GM13977 (cell line): ENCODE measurements around the gene NPL.

ENCODE experiments used
- DNase-seq: peaks from one replicate; pipeline ENCODE4 v3.0.0; 2012; ENCODE audit warnings: low spot score
- CTCF ChIP-seq: IDR thresholded peaks from 2 replicates; pipeline ENCODE4 v1.5.1; 2012; ENCODE audit warnings: mild to moderate bottlenecking, control low read depth; ENCODE audit not compliant: insufficient read depth; ENCODE audit errors: extremely low read depth, missing control alignments
- in situ Hi-C: fragments of 300-500 bp; cut with MboI; formaldehyde crosslinking; loops from one replicate; pipeline ENCODE4 v1.12.0; 2022; ENCODE audit warnings: low sequenced_read_pairs, low pct_unique_long_range_greater_than_20kb, mixed read lengths, inconsistent platforms; ENCODE audit not compliant: unreplicated experiment

NPL gene

GRCh38 chr1:182872881-182873280 is 83.3 kb downstream of the NPL start:
- no peak for TF ChIP-seq CTCF
- in situ Hi-C loops, result no loop called here
- DNase-seq, result no peak

GRCh38 chr1:182875889-182876288 is 86.3 kb downstream of the NPL start:
- TF ChIP-seq CTCF, result no peak
- in situ Hi-C loops, result no loop called here
- DNase-seq, result no peak

DNA sequence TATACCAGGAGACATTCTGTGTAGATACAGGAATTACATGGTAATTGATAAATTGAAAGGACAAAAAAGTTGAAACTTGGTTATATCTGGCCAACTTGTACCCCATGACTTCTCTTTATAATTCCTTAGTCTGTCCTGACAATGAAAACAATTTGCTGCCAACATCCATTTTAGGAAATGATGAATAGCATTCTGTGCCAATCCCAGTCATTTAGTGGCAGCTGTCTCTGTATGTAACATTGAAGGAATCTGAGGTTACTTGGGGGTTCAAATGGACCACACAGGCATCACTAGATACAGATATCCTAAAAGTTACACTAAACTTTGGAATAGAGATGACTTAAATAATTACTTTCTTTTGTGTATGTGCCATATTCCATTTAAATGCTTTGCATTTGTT is 87.8 kb downstream of the NPL start:
- no peak for DNase-seq
- in situ Hi-C loops, result no loop called here
- TF ChIP-seq CTCF, result no peak

DNA sequence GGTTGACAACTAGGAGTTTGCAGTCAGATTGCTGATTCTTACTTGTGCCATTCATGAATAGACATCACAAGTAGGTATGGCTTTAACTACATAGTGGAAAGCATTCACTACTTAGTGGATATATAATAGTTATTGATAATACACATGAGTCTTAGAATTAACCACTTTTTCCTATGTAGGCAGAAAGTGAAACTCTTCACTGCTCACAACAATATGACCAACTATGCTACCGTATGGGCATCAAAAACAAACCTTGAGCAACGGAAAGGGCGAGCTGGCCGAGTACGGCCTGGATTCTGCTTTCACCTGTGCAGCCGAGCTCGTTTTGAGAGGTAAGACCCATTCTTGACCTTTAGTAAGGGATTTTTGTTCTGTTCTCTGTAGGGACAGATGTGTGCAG is 88.3 kb downstream of the NPL start:
- in situ Hi-C loops, result no loop called here
- TF ChIP-seq CTCF, result no peak
- no peak for DNase-seq
